GM21515 (cell line): ENCODE measurements around the gene DNM3.

Experiments
- ATAC-seq: cut with Tn5 transposase; IDR thresholded peaks from one replicate; pipeline ENCODE4 v1.9.1; 2021; ENCODE audit not compliant: unreplicated experiment

The DNM3 gene

GRCh38 chr1:172265905-172266304, 424.6 kb downstream of the DNM3 start:
- ATAC-seq = no peak

DNA sequence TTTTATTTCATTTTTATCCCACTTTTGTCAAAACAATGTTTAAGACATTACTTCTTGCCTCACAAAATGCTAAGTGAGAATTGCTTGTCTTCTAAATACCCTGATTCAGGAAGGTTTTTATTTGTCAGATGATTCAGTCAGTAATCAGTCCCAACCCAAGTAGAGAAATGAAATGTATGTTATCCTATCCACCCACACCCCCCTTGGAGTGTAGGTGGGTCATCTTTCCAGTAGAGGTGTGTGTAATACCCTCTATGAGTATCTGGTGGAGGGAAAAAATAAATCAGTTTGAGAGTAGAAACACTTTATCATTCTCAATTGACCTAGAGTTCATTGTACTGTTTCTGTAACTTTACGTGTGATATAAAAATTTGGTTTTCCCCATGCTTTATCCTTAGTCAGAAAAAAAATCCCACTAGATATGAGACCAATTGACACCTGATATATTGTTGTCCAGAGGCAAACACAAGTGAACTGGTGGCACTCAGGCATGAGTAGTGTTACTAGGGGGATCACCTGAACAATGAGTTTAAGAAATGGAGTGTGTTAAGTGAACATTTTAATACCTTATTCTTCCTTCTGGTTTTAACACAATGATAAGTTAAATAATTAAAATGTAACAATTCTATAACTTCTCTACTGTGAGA, 425.4 kb downstream of the DNM3 start:
- ATAC-seq = no peak

GRCh38 chr1:172268237-172268636, 426.9 kb downstream of the DNM3 start:
- ATAC-seq = no peak

GRCh38 chr1:172269084-172269483, 427.8 kb downstream of the DNM3 start:
- ATAC-seq = no peak

- no peak for ATAC-seq
Measured at GRCh38 chr1:172269644-172270043, 428.3 kb downstream of the DNM3 start.

DNA sequence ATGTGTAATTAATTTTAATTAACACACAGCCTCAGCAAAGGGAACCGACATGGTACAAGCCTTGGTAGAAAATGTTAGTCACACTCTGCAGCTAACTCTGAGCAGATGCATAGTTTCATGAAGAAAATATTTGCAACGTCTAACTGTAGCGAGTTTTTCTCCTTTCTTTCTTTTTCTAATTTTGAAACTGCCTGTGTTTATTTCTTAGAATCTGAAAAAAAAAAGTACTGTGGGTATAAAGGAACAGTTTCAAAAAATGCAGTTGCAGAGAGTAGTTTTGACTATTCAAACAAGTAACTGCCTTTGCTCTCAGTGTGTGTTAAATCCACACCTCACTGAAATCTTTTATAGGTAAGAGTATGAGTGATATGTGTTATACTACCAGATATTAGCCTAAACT, 429.3 kb downstream of the DNM3 start:
- no peak for ATAC-seq

DNA sequence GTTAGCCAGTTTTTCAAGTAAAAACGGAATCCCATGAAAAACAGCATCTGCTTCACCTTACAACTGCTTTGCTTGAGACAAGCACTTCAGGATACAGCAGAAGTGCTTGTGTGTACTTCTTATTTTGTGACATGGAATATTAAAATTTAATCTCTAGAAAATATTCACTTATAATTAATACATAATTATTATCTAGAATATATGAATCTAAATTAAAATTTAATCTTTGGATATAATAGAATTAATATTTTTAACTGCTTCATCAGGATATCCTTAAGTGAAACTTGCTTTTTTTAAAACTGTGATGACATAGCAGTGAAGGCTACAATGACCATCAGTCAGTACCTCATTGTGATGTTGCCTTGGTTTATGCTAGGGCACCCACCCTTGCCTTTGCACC, 430.8 kb downstream of the DNM3 start:
- no peak for ATAC-seq

- ATAC-seq = no peak
Measured at GRCh38 chr1:172273647-172274396, 432.5 kb downstream of the DNM3 start.

- ATAC-seq = no peak
Measured at GRCh38 chr1:172275478-172275877, 434.2 kb downstream of the DNM3 start.

DNA sequence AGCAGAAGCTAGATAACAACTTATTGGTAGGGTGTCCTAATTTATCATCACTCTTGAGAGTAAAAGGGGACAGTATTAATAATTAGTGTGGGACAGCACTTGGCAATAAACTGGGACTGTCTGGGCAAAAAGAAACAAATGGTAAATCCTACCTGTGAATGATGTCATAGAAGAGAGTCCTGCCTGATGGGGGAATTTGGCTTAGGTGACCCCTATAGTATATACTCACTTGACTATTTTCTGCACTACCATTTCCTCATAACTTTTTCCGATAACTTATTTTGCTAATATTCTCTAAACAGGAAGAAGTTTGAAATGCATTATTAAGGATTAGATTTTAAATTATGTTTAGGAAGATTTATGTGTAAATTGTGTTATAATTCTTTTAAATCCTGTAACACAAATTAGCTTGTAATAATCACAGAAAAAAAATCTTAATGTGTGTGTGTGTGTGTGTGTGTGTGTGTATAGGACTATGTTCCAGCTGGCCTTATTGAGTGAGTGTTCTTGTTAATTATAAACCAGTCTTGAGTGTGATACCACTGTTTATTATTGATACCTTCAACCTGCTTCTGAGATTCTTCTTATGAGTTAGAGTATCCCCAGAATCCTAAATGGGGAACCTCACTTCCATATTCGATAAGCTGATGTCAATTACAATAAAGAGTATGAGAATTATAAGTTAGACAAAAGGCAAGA, 435.0 kb downstream of the DNM3 start:
- ATAC-seq = no peak

DNA sequence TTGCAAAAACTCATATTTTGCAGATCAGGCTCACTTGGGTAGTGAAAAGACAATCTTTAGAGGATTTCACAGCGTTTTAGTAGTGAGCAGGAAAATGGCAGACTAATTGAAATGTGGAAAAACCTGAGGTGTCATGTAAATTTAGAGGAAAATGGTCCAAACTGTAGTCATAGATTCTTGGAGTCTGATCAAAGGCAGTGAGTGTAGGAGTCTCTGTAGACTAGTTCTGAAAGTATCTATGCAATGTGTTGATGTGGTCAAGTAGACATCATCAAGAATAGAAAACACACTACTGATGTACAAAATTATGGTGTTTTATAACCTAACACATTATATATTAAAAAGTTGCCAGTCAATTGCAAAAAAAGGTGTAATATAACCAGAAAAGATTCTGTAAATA, 436.0 kb downstream of the DNM3 start:
- ATAC-seq = no peak

GRCh38 chr1:172277989-172278388, 436.7 kb downstream of the DNM3 start:
- no peak for ATAC-seq

- no peak for ATAC-seq
Measured at GRCh38 chr1:172278478-172278877, 437.2 kb downstream of the DNM3 start.

DNA sequence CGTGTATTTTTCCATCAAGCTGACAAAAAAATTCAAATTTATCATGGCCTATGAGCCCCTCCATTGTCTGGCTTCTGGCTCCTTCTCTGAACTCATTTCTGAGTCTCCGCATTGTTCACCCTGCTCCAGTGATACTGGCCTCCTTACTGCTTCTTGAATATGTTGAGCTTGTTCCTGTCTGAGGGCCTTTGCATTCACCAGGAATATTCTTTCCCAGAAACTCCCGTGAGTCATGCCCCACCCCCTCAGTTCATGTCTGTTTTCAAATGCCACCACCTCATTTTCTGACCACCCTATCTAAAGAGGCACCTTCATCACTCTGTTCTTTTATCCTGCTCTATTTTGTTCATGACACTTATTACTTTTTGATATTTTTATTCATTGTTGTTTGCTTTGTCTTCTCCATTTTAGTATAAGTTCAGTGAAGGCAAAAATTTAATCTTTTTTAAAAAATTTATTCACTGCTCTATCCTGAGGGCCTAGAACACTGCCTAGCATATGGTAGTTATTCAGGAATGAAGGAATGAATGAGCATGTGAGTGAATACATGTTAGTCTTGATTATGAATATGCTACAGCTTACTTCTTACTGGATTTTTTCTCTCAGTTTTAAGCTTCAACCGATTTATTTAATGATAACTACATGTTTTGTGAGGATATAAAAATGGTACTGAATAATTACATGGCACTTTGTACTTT, 438.8 kb downstream of the DNM3 start:
- no peak for ATAC-seq

GRCh38 chr1:172283766-172284165, 442.5 kb downstream of the DNM3 start:
- no peak for ATAC-seq

DNA sequence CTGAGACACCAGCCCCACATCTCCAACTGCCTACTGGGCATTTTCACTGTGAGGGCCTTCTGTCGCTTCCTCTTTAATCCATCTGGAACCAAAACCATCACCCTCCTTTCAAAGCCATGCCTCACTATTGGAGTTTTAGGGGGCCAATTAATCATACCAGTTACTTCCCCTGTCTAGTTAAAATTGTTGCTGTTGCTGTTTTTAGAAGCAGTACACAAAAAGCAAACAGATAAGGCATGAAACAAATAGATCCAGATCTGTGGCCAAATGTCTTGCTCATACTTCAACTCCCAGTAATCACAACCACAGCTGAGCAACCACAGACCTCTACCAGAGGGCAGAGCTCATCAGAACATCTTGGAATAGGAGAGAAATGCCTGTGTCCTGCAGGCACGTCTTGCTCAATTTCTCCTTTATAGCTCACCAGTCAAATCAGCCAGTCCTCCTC, 445.4 kb downstream of the DNM3 start:
- no peak for ATAC-seq

DNA sequence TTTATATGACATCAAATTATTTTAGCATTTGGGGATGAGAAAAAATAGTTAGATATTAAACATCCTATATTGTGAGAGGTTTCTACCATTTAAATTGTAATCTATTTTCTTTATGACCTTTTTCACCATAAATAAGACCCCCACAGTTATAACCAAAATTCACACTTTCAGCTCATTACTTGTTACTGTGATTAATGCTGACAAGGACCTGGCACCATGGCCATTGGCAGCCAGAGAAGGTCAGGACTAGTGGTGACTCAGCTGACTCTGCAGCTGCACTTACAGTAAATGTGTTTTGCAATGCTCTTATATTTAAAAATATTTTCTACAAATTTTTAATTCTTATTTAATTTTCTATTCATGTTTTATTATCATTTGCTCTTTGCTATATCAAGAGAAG, 445.9 kb downstream of the DNM3 start:
- ATAC-seq = no peak

GRCh38 chr1:172288581-172288980, 447.3 kb downstream of the DNM3 start:
- ATAC-seq = no peak

DNA sequence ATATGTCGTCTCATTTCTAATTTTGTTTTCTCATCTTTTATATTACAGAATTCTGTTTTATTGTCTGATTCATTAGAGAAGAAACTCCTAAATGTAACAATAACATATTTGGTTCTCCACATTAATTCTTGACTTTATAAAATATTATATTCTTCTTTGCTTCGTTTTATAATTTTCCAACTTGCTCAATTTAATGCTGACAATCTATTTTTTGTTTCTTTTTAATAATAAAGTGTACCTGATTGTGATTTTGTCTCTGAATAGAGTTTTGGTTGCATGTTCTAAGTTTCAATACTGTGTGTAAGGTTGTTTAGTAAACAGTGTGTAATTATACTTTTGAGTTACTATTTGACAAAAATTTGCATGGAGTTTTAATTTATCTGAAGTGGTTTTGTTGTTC, 448.1 kb downstream of the DNM3 start:
- ATAC-seq = no peak

GRCh38 chr1:172292840-172293239, 451.5 kb downstream of the DNM3 start:
- ATAC-seq = no peak

DNA sequence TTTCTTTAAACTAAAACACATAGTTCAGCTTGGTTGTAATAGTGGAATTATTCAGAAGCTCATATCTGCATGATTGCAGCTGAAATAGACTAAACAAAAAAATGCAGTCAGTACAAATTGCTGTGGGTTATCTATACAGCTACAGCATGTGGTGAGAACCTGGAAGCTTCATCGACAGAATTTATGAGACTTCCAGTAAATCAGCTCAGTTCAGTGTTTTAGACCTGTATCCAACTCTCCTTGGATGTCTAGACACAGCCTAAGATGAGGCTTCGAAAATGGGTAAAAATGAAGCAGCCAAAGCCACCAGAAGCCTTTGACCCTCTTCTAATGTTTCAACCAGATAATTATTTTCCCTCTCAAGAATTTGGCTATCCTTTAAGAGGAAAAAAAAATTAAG, 452.1 kb downstream of the DNM3 start:
- ATAC-seq = no peak

DNA sequence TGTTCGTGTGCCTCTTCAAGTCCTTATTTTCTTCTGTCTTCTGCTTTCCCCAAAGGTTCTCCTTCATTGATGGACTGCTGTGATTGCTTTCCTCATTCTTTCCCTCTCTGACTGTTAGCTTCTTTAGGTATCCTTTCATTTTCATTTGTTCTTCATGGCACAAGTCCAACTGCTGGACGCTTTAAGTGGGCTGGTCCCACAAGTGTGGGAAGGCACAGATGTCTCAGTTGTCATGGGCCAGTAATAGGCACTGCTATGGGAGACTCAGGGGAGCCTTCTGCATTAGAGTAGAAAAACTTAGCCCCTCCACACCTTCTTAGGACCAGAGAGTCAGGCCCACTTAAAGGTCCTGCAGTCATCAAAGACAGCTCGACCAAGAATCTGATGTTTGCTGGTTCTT, 456.8 kb downstream of the DNM3 start:
- no peak for ATAC-seq
